IMR-90 (cell line): Measurements from ENCODE around the gene RB1. TPM values are rescaled to one million over a fixed set of nuclear protein-coding genes. Genes with fewer than 3 reads are reported as not detected.

Experiments
- ATAC-seq: fragments of 200-7000 bp; cut with Tn5 transposase; 2 replicates; pipeline ENCODE4 v1.9.1; 2020; ENCODE audit warnings: low read depth, mild to moderate bottlenecking, moderate library complexity
- BruUV-seq: library from RNA; stranded (reverse); fragments of 400-500 nt; replicated peaks from 2 replicates; lab custom pipeline; 2021; lab: Mats Ljungman, UMichigan
- CTCF ChIA-PET: fragments of 300-600 bp; formaldehyde crosslinking; extraction: SDS; loops from one replicate; lab custom pipeline; 2021; ENCODE audit warnings: antibody characterized with exemption; lab: Yijun Ruan, JAX
- POLR2A ChIA-PET: fragments of 300-600 bp; sonication (Branson Sonifier 250); formaldehyde crosslinking; loops from one replicate; lab custom pipeline; 2022; ENCODE audit warnings: antibody characterized with exemption; ENCODE audit not compliant: unreplicated experiment; lab: Charles Lee
- DNase-seq: peaks from one replicate; pipeline ENCODE4 v3.0.0; 2013
- H2AFZ ChIP-seq: replicated peaks from 2 replicates; pipeline ENCODE3; 2013; ENCODE audit warnings: low read length, mild to moderate bottlenecking; ENCODE audit not compliant: poor library complexity
- H2AK5ac ChIP-seq: 2 replicates; pipeline ENCODE4 v1.6.1; 2013; ENCODE audit warnings: low read depth, low read length, inconsistent platforms
- H2AK9ac ChIP-seq: replicated peaks from 2 replicates; pipeline ENCODE3; 2013; ENCODE audit warnings: mild to moderate bottlenecking, low read depth, low read length, moderate library complexity; ENCODE audit not compliant: poor library complexity
- H2BK120ac ChIP-seq: 2 replicates; pipeline ENCODE4 v1.6.1; 2013; ENCODE audit warnings: low read depth, low read length, inconsistent platforms
- H2BK15ac ChIP-seq: 3 replicates; pipeline ENCODE4 v1.6.1; 2013; ENCODE audit warnings: low read depth, low read length, inconsistent platforms
- H2BK20ac ChIP-seq: 2 replicates; pipeline ENCODE4 v1.6.1; 2013; ENCODE audit warnings: low read depth, mild to moderate bottlenecking, inconsistent platforms, low read length, moderate library complexity
- H2BK5ac ChIP-seq: 2 replicates; pipeline ENCODE4 v1.6.1; 2013; ENCODE audit warnings: mild to moderate bottlenecking, low read depth, low read length, inconsistent platforms; ENCODE audit not compliant: poor library complexity, severe bottlenecking
- H3K14ac ChIP-seq: replicated peaks from 2 replicates; pipeline ENCODE4 v1.6.1; 2013; ENCODE audit warnings: low read depth, low read length, inconsistent platforms
- H3K18ac ChIP-seq: 2 replicates; pipeline ENCODE4 v1.6.1; 2013; ENCODE audit warnings: low read depth, low read length, control low read depth
- H3K23ac ChIP-seq: 2 replicates; pipeline ENCODE4 v1.6.1; 2013; ENCODE audit warnings: low read depth, low read length, inconsistent platforms
- H3K27ac ChIP-seq: 2 replicates; pipeline ENCODE4 v1.5.1; 2013; ENCODE audit warnings: mild to moderate bottlenecking, control low read depth, low read length; ENCODE audit not compliant: insufficient read depth
- H3K27me3 ChIP-seq: 2 replicates; pipeline ENCODE4 v1.6.1; 2013; ENCODE audit warnings: low read length; ENCODE audit not compliant: control insufficient read depth, insufficient read depth
- H3K36me3 ChIP-seq: 2 replicates; pipeline ENCODE4 v1.6.1; 2013; ENCODE audit warnings: low read length, mixed read lengths; ENCODE audit not compliant: control insufficient read depth, insufficient read depth
- H3K4ac ChIP-seq: 2 replicates; pipeline ENCODE4 v1.6.1; 2013; ENCODE audit warnings: low read depth, low read length, inconsistent platforms
- H3K4me1 ChIP-seq: 2 replicates; pipeline ENCODE4 v1.6.1; 2013; ENCODE audit warnings: low read length, mixed read lengths; ENCODE audit not compliant: control insufficient read depth, insufficient read depth
- H3K4me2 ChIP-seq: 2 replicates; pipeline ENCODE4 v1.6.1; 2013; ENCODE audit warnings: low read depth, mild to moderate bottlenecking, control low read depth, low read length, moderate library complexity
- H3K4me3 ChIP-seq: 2 replicates; pipeline ENCODE4 v1.5.1; 2013; ENCODE audit warnings: low read depth, mild to moderate bottlenecking, control low read depth, low read length, moderate library complexity; ENCODE audit not compliant: insufficient read depth
- H3K56ac ChIP-seq: 2 replicates; pipeline ENCODE4 v1.6.1; 2013; ENCODE audit warnings: low read length, inconsistent platforms; ENCODE audit not compliant: insufficient read depth; ENCODE audit errors: extremely low read depth
- H3K79me1 ChIP-seq, 2 experiments: 2 replicates each; pipeline ENCODE4 v1.6.1; 2013; ENCODE audit warnings: low read length in 2 of 2, inconsistent platforms in 1 of 2, low read depth in 1 of 2
- H3K9ac ChIP-seq: 2 replicates; pipeline ENCODE4 v1.6.1; 2013; ENCODE audit warnings: low read depth, low read length, control low read depth
- H3K9me1 ChIP-seq: 2 replicates; pipeline ENCODE4 v1.6.1; 2013; ENCODE audit warnings: low read length, inconsistent platforms; ENCODE audit not compliant: insufficient read depth
- H3K9me3 ChIP-seq: 2 replicates; pipeline ENCODE4 v1.6.1; 2013; ENCODE audit warnings: low read length; ENCODE audit not compliant: control insufficient read depth, insufficient read depth
- H4K20me1 ChIP-seq: 2 replicates; pipeline ENCODE4 v1.6.1; 2013; ENCODE audit warnings: low read length, inconsistent platforms; ENCODE audit not compliant: insufficient read depth
- H4K5ac ChIP-seq: 2 replicates; pipeline ENCODE4 v1.6.1; 2013; ENCODE audit warnings: mild to moderate bottlenecking, low read depth, low read length, control low read depth
- H4K8ac ChIP-seq, 2 experiments: 2 replicates each; pipeline ENCODE4 v1.6.1; 2013; ENCODE audit warnings: low read depth in 2 of 2, low read length in 2 of 2, control low read depth in 1 of 2, inconsistent platforms in 1 of 2
- H4K91ac ChIP-seq: 2 replicates; pipeline ENCODE4 v1.6.1; 2013; ENCODE audit warnings: low read depth, low read length, inconsistent platforms; ENCODE audit not compliant: insufficient read depth
- BHLHE40 ChIP-seq: fragments of 150-350 bp; IDR thresholded peaks from 2 replicates; pipeline ENCODE4 v1.6.1; 2016; ENCODE audit warnings: mild to moderate bottlenecking, low read depth, low read length
- CEBPB ChIP-seq: IDR thresholded peaks from 2 replicates; pipeline ENCODE4 v1.6.1; 2012; ENCODE audit warnings: low read depth, low read length, improper control_type of control experiment
- CHD1 ChIP-seq: IDR thresholded peaks from 2 replicates; pipeline ENCODE4 v1.6.1; 2012; ENCODE audit warnings: low read depth, low read length, improper control_type of control experiment
- ELK1 ChIP-seq: fragments of 150-350 bp; IDR thresholded peaks from 2 replicates; pipeline ENCODE4 v1.6.1; 2016; ENCODE audit warnings: low read depth, mild to moderate bottlenecking, low read length, moderate library complexity, borderline replicate concordance
- FOS ChIP-seq: fragments of 150-350 bp; IDR thresholded peaks from 2 replicates; pipeline ENCODE4 v1.6.1; 2016; ENCODE audit warnings: low read depth, low read length
- MAFK ChIP-seq: IDR thresholded peaks from 2 replicates; pipeline ENCODE4 v1.6.1; 2012; ENCODE audit warnings: low read depth, low read length, improper control_type of control experiment
- MAZ ChIP-seq: IDR thresholded peaks from 2 replicates; pipeline ENCODE4 v1.6.1; 2012; ENCODE audit warnings: low read depth, mild to moderate bottlenecking, low read length, improper control_type of control experiment, moderate library complexity, borderline replicate concordance
- MXI1 ChIP-seq: IDR thresholded peaks from 2 replicates; pipeline ENCODE4 v1.6.1; 2012; ENCODE audit warnings: low read depth, mild to moderate bottlenecking, low read length, moderate library complexity, borderline replicate concordance
- NFE2L2 ChIP-seq: fragments of 150-350 bp; IDR thresholded peaks from 2 replicates; pipeline ENCODE4 v1.6.1; 2016; ENCODE audit warnings: low read depth, mild to moderate bottlenecking, low read length
- POLR2A ChIP-seq: IDR thresholded peaks from 2 replicates; pipeline ENCODE4 v1.6.1; 2012; ENCODE audit warnings: mild to moderate bottlenecking, low read depth, low read length
- RAD21 ChIP-seq: IDR thresholded peaks from 2 replicates; pipeline ENCODE4 v1.6.1; 2012; ENCODE audit warnings: low read length, improper control_type of control experiment
- SMC3 ChIP-seq: fragments of 150-350 bp; IDR thresholded peaks from 2 replicates; pipeline ENCODE4 v1.6.1; 2016; ENCODE audit warnings: low read depth, mild to moderate bottlenecking, antibody characterized with exemption, low read length, moderate library complexity
- WGBS, 2 experiments: methylation state at CpG; one replicate each; pipeline versions ENCODE4 v1.1.5 to v1.1.7; 2013; ENCODE audit warnings: missing lambda C conversion rate in 2 of 2; ENCODE audit not compliant: insufficient read length in 1 of 2; ENCODE audit errors: extremely low coverage in 2 of 2; 5-methylcytosine and 5-hydroxymethylcytosine counted together
- dilution Hi-C: fragments of 300-500 bp; cut with HindIII; formaldehyde crosslinking; loops from one replicate; pipeline ENCODE4 v1.14.3; 2018; ENCODE audit warnings: low sequenced_read_pairs; ENCODE audit not compliant: unreplicated experiment
- in situ Hi-C: fragments of 300-500 bp; cut with MboI; formaldehyde crosslinking; loops from 3 replicates; pipeline ENCODE4 v1.14.3; 2019; ENCODE audit warnings: low sequenced_read_pairs, inconsistent platforms, mixed read lengths
- intact Hi-C: fragments of 100-400 bp; cut with micrococcal nuclease; formaldehyde crosslinking; loops from 2 replicates; pipeline ENCODE4 v1.10.0; 2022
- polyA plus RNA-seq, 3 experiments: library from polyadenylated mRNA; depleted of rRNA; stranded (reverse); fragments of >200 nt; gene quantifications; 2 replicates each; pipeline ENCODE4 v1.2.3, GENCODE V29; 2012; ENCODE audit warnings: low replicate concordance in 1 of 3
- total RNA-seq: library from RNA; depleted of rRNA; stranded (reverse); fragments of >200 nt; gene quantifications from 2 replicates; pipeline ENCODE4 v1.2.3, GENCODE V29; 2012

Gene RB1
- total and polyA plus RNA-seq, 2 of the 4 experiments (the other 2 are of a cell fraction), result 11.4 to 15.4 TPM

- Histone ChIP-seq H3K14ac (no peak overlapping the region), H3K23ac (no peak overlapping the region), H4K20me1 (0 out of 2 replicates have a peak, but pooled peaks cover 4% of the 10 kb centered on the region), H4K91ac (peak overlapping the region; percentile 1; the same call in 1 of the 2 replicates), H3K9me1 (no peaks in the 10 kb centered on the region), H4K5ac (peak overlapping the region; percentile 40; the same call in 1 of the 2 replicates), H2BK20ac (peak overlapping the region; percentile 2; the same call in 1 of the 2 replicates), H3K27ac (peak overlapping the region; percentile 52), H3K18ac (peak overlapping the region; percentile 79; the same call in 1 of the 2 replicates), H3K4me1 (peaks cover 17% of the 10 kb centered on the region), H3K27me3 (no peaks in the 10 kb centered on the region), H2BK120ac (peak overlapping the region; percentile 16; the same call in 1 of the 2 replicates), H2AK5ac (no peak overlapping the region), H3K9ac (no peak overlapping the region), H4K8ac (no peak overlapping the region; a peak in 1 of 4 replicates), H2BK5ac (peak overlapping the region; percentile 52), H2BK15ac (0 out of 3 replicates have a peak overlapping the region, but pooled peaks have one; percentile 18), H2AK9ac (no peak overlapping the region), H3K4me3 (no peak overlapping the region), H3K4me2 (peak overlapping the region; percentile 62), H3K9me3 (no peaks in the 10 kb centered on the region), H3K36me3 (no peaks in the 10 kb centered on the region), H2AFZ (no peak overlapping the region), H3K56ac (no peak overlapping the region), H3K79me1 (peaks cover 15 to 32% of the 10 kb centered on the region in 2 experiments), H3K4ac (no peak overlapping the region; the same call in 1 of the 2 replicates)
- no peak for TF ChIP-seq CHD1
- no peak for TF ChIP-seq SMC3
- no peak for TF ChIP-seq MAZ
- no peak for TF ChIP-seq BHLHE40
- TF ChIP-seq MAFK, result no peak
- TF ChIP-seq NFE2L2, result no peak
- no peak for TF ChIP-seq ELK1
- no peak for TF ChIP-seq CEBPB
- no peak for TF ChIP-seq RAD21
- TF ChIP-seq POLR2A, result no peak
- TF ChIP-seq FOS, result no peak
- no peak for TF ChIP-seq MXI1
- ChIA-PET CTCF (no interaction called here), POLR2A (interaction anchor here (0.6 kb wide), 1 partner anchor 30 kb away, joined by 3 read pairs; no protein-coding TSS in a partner anchor)
- intact Hi-C loops (loop anchor here (5.0 kb wide), 1 partner anchor 216 kb away; the partner anchor contains the start of gene ITM2B), in situ Hi-C loops (no loop called here), dilution Hi-C loops (no loop called here)
- no TSS peak for BruUV-seq
- WGBS, 2 experiments, result no CpG with 5 or more reads among the region's 3 CpGs
- DNase-seq (no peak), ATAC-seq (no peak)
Observed at GRCh38 chr13:48448285-48448958, 144.9 kb downstream of the RB1 start.
